ENCODE data around the gene APOM.

APOM gene

DNA sequence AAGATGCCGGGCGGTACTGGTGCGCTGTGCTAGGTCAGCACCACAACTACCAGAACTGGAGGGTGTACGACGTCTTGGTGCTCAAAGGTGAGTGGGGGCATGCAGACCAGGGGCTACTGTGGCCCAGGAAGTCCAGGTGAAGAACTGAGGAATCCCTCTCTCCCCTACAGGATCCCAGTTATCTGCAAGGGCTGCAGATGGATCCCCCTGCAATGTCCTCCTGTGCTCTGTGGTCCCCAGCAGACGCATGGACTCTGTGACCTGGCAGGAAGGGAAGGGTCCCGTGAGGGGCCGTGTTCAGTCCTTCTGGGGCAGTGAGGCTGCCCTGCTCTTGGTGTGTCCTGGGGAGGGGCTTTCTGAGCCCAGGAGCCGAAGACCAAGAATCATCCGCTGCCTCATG lies 52.0 kb downstream of the APOM start:
- POLR2A ChIA-PET = no interaction called here

More for the DNA sequence above, 52.0 kb downstream of the APOM start:
- no peak for DNase-seq (ENCODE audit: extremely low spot score)
- CTCF ChIA-PET = no interaction called here
- TF ChIP-seq SUZ12 (IDR thresholded peaks at IDR 0.05) (no peak), BHLHE40 (IDR thresholded peaks at IDR 0.05; ENCODE audit: borderline replicate concordance) (no peak), SP1 (IDR thresholded peaks at IDR 0.05) (no peak), TARDBP (IDR thresholded peaks at IDR 0.05) (no peak), ELF4 (IDR thresholded peaks at IDR 0.05) (no peak), NFRKB (IDR thresholded peaks at IDR 0.05) (no peak), ARNT (IDR thresholded peaks at IDR 0.05) (no peak), LEF1 (IDR thresholded peaks at IDR 0.05; ENCODE audit: borderline replicate concordance) (no peak), FOXK2 (IDR thresholded peaks at IDR 0.05) (no peak), CTBP1 (IDR thresholded peaks at IDR 0.05; ENCODE audit: borderline replicate concordance) (no peak), FOXM1 (IDR thresholded peaks at IDR 0.05; ENCODE audit: borderline replicate concordance) (no peak), HDGF (IDR thresholded peaks at IDR 0.05; ENCODE audit: borderline replicate concordance) (no peak), FOXA1 (IDR thresholded peaks at IDR 0.05) (no peak)
- TF ChIP-seq, protein P1, sequence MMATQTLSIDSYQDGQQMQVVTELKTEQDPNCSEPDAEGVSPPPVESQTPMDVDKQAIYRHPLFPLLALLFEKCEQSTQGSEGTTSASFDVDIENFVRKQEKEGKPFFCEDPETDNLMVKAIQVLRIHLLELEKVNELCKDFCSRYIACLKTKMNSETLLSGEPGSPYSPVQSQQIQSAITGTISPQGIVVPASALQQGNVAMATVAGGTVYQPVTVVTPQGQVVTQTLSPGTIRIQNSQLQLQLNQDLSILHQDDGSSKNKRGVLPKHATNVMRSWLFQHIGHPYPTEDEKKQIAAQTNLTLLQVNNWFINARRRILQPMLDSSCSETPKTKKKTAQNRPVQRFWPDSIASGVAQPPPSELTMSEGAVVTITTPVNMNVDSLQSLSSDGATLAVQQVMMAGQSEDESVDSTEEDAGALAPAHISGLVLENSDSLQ (IDR thresholded peaks at IDR 0.05) = no peak
